GM12865 (cell line): Measurements from ENCODE around the gene SYCP2.

Experiments
- DNase-seq: peaks from one replicate; pipeline ENCODE4 v3.0.0; 2010; ENCODE audit warnings: low read depth
- H3K4me3 ChIP-seq: 2 replicates; pipeline ENCODE4 v1.5.1; 2011; ENCODE audit warnings: mild to moderate bottlenecking, low read depth, low read length, control low read depth
- TF ChIP-seq, protein P1 (sequence below): IDR thresholded peaks from 2 replicates; pipeline ENCODE4 v1.5.1; 2011; ENCODE audit warnings: low read length, control low read depth, low read depth, inconsistent platforms; ENCODE audit not compliant: insufficient read depth; ENCODE audit errors: missing control alignments

The SYCP2 gene

DNA sequence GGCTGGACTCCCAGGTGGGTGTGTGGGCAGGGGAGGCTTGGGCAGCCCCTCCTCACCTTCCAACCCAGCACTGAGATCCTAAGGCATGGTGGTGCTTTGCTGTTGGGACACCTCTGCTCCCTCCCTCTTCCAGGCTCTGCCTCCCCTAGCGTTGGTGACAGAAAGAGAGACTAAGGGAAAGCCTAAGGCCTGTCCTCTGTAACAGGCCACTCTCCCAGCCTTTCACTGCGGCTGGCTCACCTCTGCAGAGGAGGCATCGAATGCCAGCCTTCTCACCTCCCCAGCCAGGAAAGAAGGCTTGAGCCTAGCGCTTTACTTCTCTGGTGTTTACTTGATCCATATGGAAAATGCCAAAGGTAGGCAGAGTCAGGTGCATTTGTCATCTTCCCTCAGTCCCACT is 21.3 kb upstream of the SYCP2 start:
- no peak overlapping the region for H3K4me3 ChIP-seq
- DNase-seq, result no peak
- TF ChIP-seq, protein P1, sequence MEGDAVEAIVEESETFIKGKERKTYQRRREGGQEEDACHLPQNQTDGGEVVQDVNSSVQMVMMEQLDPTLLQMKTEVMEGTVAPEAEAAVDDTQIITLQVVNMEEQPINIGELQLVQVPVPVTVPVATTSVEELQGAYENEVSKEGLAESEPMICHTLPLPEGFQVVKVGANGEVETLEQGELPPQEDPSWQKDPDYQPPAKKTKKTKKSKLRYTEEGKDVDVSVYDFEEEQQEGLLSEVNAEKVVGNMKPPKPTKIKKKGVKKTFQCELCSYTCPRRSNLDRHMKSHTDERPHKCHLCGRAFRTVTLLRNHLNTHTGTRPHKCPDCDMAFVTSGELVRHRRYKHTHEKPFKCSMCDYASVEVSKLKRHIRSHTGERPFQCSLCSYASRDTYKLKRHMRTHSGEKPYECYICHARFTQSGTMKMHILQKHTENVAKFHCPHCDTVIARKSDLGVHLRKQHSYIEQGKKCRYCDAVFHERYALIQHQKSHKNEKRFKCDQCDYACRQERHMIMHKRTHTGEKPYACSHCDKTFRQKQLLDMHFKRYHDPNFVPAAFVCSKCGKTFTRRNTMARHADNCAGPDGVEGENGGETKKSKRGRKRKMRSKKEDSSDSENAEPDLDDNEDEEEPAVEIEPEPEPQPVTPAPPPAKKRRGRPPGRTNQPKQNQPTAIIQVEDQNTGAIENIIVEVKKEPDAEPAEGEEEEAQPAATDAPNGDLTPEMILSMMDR, result no peak

- TF ChIP-seq, protein P1, result no peak
- no peak overlapping the region for H3K4me3 ChIP-seq
- no peak for DNase-seq
Observed at GRCh38 chr20:59949911-59950310, 16.5 kb upstream of the SYCP2 start.

GRCh38 chr20:59948828-59949720 is 15.6 kb upstream of the SYCP2 start:
- H3K4me3 ChIP-seq, result no peak overlapping the region
- DNase-seq, result peak; percentile 67
- TF ChIP-seq, protein P1, result peak; percentile 56

DNA sequence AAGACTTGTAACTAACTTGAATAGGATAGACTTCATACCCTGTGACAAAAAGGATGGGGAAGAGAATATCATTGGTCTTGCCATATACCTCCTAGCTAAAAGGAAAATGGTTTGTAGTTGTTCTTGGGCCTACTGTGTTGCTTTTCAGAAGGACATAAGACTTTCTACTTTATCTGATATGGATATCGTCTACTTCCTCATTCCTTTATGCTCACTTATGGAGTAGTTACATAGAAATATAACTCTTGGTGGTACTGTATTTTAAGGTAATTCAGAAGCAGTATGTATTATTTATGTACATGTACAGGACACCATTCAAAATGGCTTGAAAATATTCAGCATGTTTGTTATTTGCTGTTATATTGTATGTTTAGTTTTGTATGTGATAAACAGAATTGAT is 14.8 kb upstream of the SYCP2 start:
- TF ChIP-seq, protein P1, result no peak
- no peak overlapping the region for H3K4me3 ChIP-seq
- DNase-seq, result no peak

DNA sequence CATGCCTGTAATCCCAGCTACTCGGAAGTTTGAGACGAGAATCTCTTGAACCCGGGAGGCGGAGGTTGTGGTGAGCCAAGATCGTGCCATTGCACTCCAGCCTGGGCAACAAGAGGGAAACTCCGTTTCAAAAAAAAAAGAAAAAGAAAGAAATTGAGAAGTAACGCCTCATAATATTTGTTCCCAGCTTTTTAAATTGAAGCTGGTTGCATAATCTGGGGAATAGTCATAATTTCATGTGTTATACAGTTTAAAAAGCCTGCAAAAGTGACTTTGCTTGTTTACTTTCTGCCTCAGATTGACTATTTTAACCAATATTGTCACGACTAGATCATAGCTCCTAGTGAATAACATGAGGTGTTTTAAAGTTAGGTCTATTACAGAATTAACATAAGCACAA is 13.9 kb upstream of the SYCP2 start:
- TF ChIP-seq, protein P1, result no peak
- H3K4me3 ChIP-seq, result no peak overlapping the region
- DNase-seq, result no peak

GRCh38 chr20:59945731-59946130 is 12.3 kb upstream of the SYCP2 start:
- TF ChIP-seq, protein P1, result no peak
- DNase-seq, result no peak
- H3K4me3 ChIP-seq, result no peak overlapping the region

DNA sequence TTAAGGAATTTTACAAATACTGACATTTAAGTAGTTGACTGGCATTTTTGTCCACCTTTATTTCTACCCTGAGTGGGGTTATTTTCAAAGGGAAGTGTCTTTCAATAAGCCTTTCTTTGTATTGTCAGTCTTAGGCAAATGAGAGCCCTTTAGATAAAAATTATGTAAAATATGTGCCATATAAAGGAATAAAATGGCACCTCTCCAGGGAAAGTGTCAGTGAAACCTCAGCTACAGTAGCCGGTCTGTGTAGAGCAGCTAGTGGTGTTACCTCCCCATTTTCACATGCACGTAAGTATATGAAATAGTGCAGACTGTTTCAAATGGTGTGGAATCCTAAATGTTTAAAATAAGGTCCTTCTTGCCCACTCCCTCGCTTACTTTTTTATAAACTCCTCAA is 11.7 kb upstream of the SYCP2 start:
- no peak for DNase-seq
- H3K4me3 ChIP-seq, result no peak overlapping the region
- TF ChIP-seq, protein P1, result no peak
